Measurements from ENCODE around the gene GDI2.

GRCh38 chr10:5827841-5828240 is 14.6 kb upstream of the GDI2 start:
- no peak for TF ChIP-seq GATA2 (IDR thresholded peaks at IDR 0.05; ENCODE audit: low read depth, low read length)
- no peak for TF ChIP-seq GATA3 (IDR thresholded peaks at IDR 0.05; ENCODE audit: low read depth, low read length)
